ENCODE data around the gene MYO5B.

MYO5B gene

GRCh38 chr18:50006470-50007046 is 188.4 kb downstream of the MYO5B start:
- no peak for DNase-seq

- no peak for DNase-seq
Measured at GRCh38 chr18:50004013-50004412, 190.9 kb downstream of the MYO5B start.

- no peak for DNase-seq
Measured at GRCh38 chr18:50002781-50003180, 192.2 kb downstream of the MYO5B start.

GRCh38 chr18:50000227-50000626 is 194.7 kb downstream of the MYO5B start:
- DNase-seq, result no peak

GRCh38 chr18:49999128-49999527 is 195.8 kb downstream of the MYO5B start:
- DNase-seq, result no peak

GRCh38 chr18:49997558-49997957 is 197.4 kb downstream of the MYO5B start:
- no peak for DNase-seq

GRCh38 chr18:49994410-49994809 is 200.5 kb downstream of the MYO5B start:
- no peak for DNase-seq

GRCh38 chr18:49993299-49993698 is 201.6 kb downstream of the MYO5B start:
- DNase-seq, result no peak

GRCh38 chr18:49988733-49989132 is 206.2 kb downstream of the MYO5B start:
- no peak for DNase-seq

- no peak for DNase-seq
Measured at GRCh38 chr18:49988101-49988500, 206.8 kb downstream of the MYO5B start.

GRCh38 chr18:49985236-49985635 is 209.7 kb downstream of the MYO5B start:
- DNase-seq, result no peak

- DNase-seq, result no peak
Measured at GRCh38 chr18:49980896-49981295, 214.1 kb downstream of the MYO5B start.

GRCh38 chr18:49976795-49977560 is 218.0 kb downstream of the MYO5B start:
- no peak for DNase-seq

- no peak for DNase-seq
Measured at GRCh38 chr18:49976001-49976400, 218.9 kb downstream of the MYO5B start.

GRCh38 chr18:49974079-49974478 is 220.9 kb downstream of the MYO5B start:
- DNase-seq, result no peak

GRCh38 chr18:49973592-49973991 is 221.4 kb downstream of the MYO5B start:
- DNase-seq, result no peak

GRCh38 chr18:49972535-49972934 is 222.4 kb downstream of the MYO5B start:
- DNase-seq, result no peak

GRCh38 chr18:49971462-49971861 is 223.5 kb downstream of the MYO5B start:
- DNase-seq, result no peak

- DNase-seq, result no peak
Measured at GRCh38 chr18:49970319-49970718, 224.6 kb downstream of the MYO5B start.

GRCh38 chr18:49968644-49969309 is 226.2 kb downstream of the MYO5B start:
- DNase-seq, result no peak

- no peak for DNase-seq
Measured at GRCh38 chr18:49967636-49968313, 227.2 kb downstream of the MYO5B start.

GRCh38 chr18:49967171-49967570 is 227.8 kb downstream of the MYO5B start:
- DNase-seq, result no peak

- DNase-seq, result no peak
Measured at GRCh38 chr18:49966090-49966489, 228.9 kb downstream of the MYO5B start.

GRCh38 chr18:49963217-49963616 is 231.7 kb downstream of the MYO5B start:
- no peak for DNase-seq
